K562 (cell line): ENCODE results near the gene SIK3. TPM values are rescaled to one million over a fixed set of nuclear protein-coding genes. Genes with fewer than 3 reads are reported as not detected.

Experiments
- BACH1 ChIP-seq: fragments of 200-800 bp; sonication (Bioruptor generic); IDR thresholded peaks from 2 replicates; pipeline ENCODE4 v1.6.1; 2016; ENCODE audit warnings: missing genetic modification characterization, missing compliant biosample characterization
- ILK ChIP-seq: fragments of 450-650 bp; IDR thresholded peaks from 2 replicates; pipeline ENCODE4 v1.6.1; 2016; ENCODE audit warnings: missing genetic modification characterization, low read depth, mild to moderate bottlenecking, missing compliant biosample characterization, moderate library complexity, borderline replicate concordance
- KDM5B ChIP-seq: fragments of 200-600 bp; sonication (generic); IDR thresholded peaks from 2 replicates; pipeline ENCODE4 v1.6.1; 2012; ENCODE audit warnings: low read depth, mild to moderate bottlenecking, moderate library complexity, low read length, control low read depth, inconsistent platforms; ENCODE audit not compliant: insufficient replicate concordance
- MEIS2 ChIP-seq: fragments of 450-650 bp; IDR thresholded peaks from 2 replicates; pipeline ENCODE4 v1.6.1; 2014; ENCODE audit warnings: mild to moderate bottlenecking; ENCODE audit not compliant: partially characterized antibody
- SUPT5H ChIP-seq: fragments of 450-650 bp; IDR thresholded peaks from 2 replicates; pipeline ENCODE4 v1.6.1; 2016
- ZNF507 ChIP-seq: conservative IDR thresholded peaks from 2 replicates; pipeline ENCODE4 v1.6.1; 2017; ENCODE audit warnings: missing genetic modification characterization, missing compliant biosample characterization
- polyA plus RNA-seq, 8 experiments: library from polyadenylated mRNA; depleted of rRNA in 4 of 8; stranded (reverse) in 5 of 8; unstranded in 3 of 8; fragments of >200 nt; fragmentation: Nextera tagmentation in 2 of 8; fragmentation: Illumina TruSeq in 1 of 8; extraction: Ambion mirVana in 2 of 8; extraction: Trizol in 1 of 8; gene quantifications; 2 replicates each; pipeline versions ENCODE4 v1.2.1 to v1.2.3, GENCODE V29; 2011 to 2014; ENCODE audit warnings: inconsistent platforms in 1 of 8, missing spikeins in 1 of 8
- total RNA-seq, 7 experiments: library from RNA; depleted of rRNA in 6 of 7; stranded (reverse); fragments of >200 nt in 6 of 7; fragmentation: Illumina TruSeq in 2 of 7; extraction: Trizol in 2 of 7; gene quantifications; 2 replicates each; pipeline versions ENCODE4 v1.2.1 to v1.2.3, GENCODE V29; 2011 to 2021; ENCODE audit warnings: low replicate concordance in 1 of 7
- TF ChIP-seq, protein P1 (sequence below): fragments of 450-650 bp; IDR thresholded peaks from 2 replicates; pipeline ENCODE4 v1.6.1; 2016; ENCODE audit warnings: low read depth
- TF ChIP-seq, protein P2 (sequence below), 2 experiments: fragments of 450-650 bp in 1 of 2; IDR thresholded peaks; 2 replicates each; pipeline ENCODE4 v1.6.1; 2011 to 2017; ENCODE audit warnings: low read depth in 2 of 2, antibody characterized with exemption in 1 of 2, borderline replicate concordance in 1 of 2, low read length in 1 of 2, mild to moderate bottlenecking in 1 of 2, mixed read lengths in 1 of 2; ENCODE audit not compliant: control insufficient read depth in 1 of 2
- TF ChIP-seq, protein P3 (sequence below): fragments of 450-650 bp; conservative IDR thresholded peaks from 2 replicates; pipeline ENCODE4 v1.6.1; 2016; ENCODE audit warnings: missing genetic modification characterization, low read depth, mild to moderate bottlenecking, control low read depth, missing compliant biosample characterization

SIK3 gene
- total and polyA plus RNA-seq, 9 of the 15 experiments (the other 6 are each of a cell fraction or from before 2014, with no cell fraction given), result 1.6 to 21.6 (median 8.0) TPM

DNA sequence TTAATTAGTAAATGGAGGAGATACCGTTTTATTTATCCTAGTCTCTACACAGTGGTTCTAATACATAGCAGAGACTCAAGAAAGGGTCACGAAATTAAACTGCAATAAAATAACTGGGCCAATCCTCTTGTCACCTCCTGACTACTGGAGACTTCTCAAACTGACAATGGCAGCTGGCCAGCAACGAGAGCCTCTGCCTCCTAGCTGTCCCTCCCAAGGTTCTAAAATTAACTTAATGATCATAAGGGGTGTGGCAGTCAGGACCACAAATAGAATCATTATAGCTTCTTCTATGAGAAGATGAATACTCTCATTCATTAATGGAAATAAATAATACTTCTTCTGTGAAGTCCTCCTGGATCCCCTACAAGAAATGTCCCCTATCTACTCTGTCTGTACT, 197.0 kb downstream of the SIK3 start (continued):
- TF ChIP-seq, protein P1, sequence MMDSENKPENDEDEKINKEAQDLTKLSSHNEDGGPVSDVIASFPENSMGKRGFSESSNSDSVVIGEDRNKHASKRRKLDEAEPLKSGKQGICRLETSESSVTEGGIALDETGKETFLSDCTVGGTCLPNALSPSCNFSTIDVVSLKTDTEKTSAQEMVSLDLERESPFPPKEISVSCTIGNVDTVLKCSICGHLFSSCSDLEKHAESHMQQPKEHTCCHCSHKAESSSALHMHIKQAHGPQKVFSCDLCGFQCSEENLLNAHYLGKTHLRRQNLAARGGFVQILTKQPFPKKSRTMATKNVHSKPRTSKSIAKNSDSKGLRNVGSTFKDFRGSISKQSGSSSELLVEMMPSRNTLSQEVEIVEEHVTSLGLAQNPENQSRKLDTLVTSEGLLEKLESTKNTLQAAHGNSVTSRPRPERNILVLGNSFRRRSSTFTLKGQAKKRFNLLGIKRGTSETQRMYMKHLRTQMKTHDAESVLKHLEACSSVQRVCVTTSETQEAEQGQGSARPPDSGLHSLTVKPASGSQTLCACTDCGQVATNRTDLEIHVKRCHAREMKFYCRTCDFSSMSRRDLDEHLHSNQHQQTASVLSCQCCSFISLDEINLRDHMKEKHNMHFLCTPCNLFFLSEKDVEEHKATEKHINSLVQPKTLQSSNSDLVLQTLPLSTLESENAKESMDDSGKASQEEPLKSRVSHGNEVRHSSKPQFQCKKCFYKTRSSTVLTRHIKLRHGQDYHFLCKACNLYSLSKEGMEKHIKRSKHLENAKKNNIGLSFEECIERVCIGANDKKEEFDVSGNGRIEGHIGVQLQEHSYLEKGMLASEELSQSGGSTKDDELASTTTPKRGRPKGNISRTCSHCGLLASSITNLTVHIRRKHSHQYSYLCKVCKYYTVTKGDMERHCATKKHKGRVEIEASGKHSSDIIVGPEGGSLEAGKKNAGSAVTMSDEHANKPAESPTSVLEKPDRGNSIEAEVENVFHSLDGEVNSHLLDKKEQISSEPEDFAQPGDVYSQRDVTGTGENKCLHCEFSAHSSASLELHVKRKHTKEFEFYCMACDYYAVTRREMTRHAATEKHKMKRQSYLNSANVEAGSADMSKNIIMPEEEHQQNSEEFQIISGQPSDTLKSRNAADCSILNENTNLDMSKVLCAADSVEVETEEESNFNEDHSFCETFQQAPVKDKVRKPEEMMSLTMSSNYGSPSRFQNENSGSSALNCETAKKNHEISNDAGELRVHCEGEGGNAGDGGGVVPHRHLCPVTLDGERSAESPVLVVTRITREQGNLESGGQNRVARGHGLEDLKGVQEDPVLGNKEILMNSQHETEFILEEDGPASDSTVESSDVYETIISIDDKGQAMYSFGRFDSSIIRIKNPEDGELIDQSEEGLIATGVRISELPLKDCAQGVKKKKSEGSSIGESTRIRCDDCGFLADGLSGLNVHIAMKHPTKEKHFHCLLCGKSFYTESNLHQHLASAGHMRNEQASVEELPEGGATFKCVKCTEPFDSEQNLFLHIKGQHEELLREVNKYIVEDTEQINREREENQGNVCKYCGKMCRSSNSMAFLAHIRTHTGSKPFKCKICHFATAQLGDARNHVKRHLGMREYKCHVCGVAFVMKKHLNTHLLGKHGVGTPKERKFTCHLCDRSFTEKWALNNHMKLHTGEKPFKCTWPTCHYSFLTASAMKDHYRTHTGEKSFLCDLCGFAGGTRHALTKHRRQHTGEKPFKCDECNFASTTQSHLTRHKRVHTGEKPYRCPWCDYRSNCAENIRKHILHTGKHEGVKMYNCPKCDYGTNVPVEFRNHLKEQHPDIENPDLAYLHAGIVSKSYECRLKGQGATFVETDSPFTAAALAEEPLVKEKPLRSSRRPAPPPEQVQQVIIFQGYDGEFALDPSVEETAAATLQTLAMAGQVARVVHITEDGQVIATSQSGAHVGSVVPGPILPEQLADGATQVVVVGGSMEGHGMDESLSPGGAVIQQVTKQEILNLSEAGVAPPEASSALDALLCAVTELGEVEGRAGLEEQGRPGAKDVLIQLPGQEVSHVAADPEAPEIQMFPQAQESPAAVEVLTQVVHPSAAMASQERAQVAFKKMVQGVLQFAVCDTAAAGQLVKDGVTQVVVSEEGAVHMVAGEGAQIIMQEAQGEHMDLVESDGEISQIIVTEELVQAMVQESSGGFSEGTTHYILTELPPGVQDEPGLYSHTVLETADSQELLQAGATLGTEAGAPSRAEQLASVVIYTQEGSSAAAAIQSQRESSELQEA, result no peak
- TF ChIP-seq KDM5B (no peak), MEIS2 (no peak), SUPT5H (no peak), BACH1 (no peak), ILK (no peak), ZNF507 (tag) (no peak)
- TF ChIP-seq, protein P2, sequence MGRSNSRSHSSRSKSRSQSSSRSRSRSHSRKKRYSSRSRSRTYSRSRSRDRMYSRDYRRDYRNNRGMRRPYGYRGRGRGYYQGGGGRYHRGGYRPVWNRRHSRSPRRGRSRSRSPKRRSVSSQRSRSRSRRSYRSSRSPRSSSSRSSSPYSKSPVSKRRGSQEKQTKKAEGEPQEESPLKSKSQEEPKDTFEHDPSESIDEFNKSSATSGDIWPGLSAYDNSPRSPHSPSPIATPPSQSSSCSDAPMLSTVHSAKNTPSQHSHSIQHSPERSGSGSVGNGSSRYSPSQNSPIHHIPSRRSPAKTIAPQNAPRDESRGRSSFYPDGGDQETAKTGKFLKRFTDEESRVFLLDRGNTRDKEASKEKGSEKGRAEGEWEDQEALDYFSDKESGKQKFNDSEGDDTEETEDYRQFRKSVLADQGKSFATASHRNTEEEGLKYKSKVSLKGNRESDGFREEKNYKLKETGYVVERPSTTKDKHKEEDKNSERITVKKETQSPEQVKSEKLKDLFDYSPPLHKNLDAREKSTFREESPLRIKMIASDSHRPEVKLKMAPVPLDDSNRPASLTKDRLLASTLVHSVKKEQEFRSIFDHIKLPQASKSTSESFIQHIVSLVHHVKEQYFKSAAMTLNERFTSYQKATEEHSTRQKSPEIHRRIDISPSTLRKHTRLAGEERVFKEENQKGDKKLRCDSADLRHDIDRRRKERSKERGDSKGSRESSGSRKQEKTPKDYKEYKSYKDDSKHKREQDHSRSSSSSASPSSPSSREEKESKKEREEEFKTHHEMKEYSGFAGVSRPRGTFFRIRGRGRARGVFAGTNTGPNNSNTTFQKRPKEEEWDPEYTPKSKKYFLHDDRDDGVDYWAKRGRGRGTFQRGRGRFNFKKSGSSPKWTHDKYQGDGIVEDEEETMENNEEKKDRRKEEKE (IDR thresholded peaks at IDR 0.05; ENCODE audit: borderline replicate concordance in 1 of 2, control insufficient read depth in 1 of 2, low read depth in 2 of 2, low read length in 1 of 2), result no peak
- TF ChIP-seq, protein P3, sequence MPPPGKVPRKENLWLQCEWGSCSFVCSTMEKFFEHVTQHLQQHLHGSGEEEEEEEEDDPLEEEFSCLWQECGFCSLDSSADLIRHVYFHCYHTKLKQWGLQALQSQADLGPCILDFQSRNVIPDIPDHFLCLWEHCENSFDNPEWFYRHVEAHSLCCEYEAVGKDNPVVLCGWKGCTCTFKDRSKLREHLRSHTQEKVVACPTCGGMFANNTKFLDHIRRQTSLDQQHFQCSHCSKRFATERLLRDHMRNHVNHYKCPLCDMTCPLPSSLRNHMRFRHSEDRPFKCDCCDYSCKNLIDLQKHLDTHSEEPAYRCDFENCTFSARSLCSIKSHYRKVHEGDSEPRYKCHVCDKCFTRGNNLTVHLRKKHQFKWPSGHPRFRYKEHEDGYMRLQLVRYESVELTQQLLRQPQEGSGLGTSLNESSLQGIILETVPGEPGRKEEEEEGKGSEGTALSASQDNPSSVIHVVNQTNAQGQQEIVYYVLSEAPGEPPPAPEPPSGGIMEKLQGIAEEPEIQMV (tag), result no peak
- TF ChIP-seq, all 486 proteins: peak for 0
